Glomerular endothelial cell (primary cell): ENCODE results near the gene LRP1B. TPM values are rescaled to one million over a fixed set of nuclear protein-coding genes. Genes with fewer than 3 reads are reported as not detected.

Experiments used
- DNase-seq: peaks from one replicate; pipeline ENCODE4 v3.0.0-alpha.2; 2011; ENCODE audit warnings: low read depth, low spot score; ENCODE audit errors: extremely low read depth
- total RNA-seq: library from RNA; depleted of rRNA; stranded (reverse); fragments of >200 nt; gene quantifications from 2 replicates; pipeline ENCODE4 v1.2.3, GENCODE V29; 2015

LRP1B gene
- total RNA-seq, 1 donor from 2014 or later: not detected

GRCh38 chr2:141703501-141703900, 427.3 kb downstream of the LRP1B start:
- no peak for DNase-seq

GRCh38 chr2:141701618-141702017, 429.2 kb downstream of the LRP1B start:
- no peak for DNase-seq

- no peak for DNase-seq
Observed at GRCh38 chr2:141699573-141699972, 431.2 kb downstream of the LRP1B start.

- no peak for DNase-seq
Observed at GRCh38 chr2:141698500-141698899, 432.3 kb downstream of the LRP1B start.

GRCh38 chr2:141697035-141697434, 433.8 kb downstream of the LRP1B start:
- DNase-seq: no peak

GRCh38 chr2:141694180-141694579, 436.6 kb downstream of the LRP1B start:
- DNase-seq: no peak

- DNase-seq: no peak
Observed at GRCh38 chr2:141692829-141693228, 438.0 kb downstream of the LRP1B start.

- DNase-seq: no peak
Observed at GRCh38 chr2:141676139-141676538, 454.7 kb downstream of the LRP1B start.

- DNase-seq: no peak
Observed at GRCh38 chr2:141666191-141666590, 464.6 kb downstream of the LRP1B start.

GRCh38 chr2:141660232-141660631, 470.6 kb downstream of the LRP1B start:
- DNase-seq: no peak

- no peak for DNase-seq
Observed at GRCh38 chr2:141654311-141654710, 476.5 kb downstream of the LRP1B start.

- no peak for DNase-seq
Observed at GRCh38 chr2:141653184-141653583, 477.6 kb downstream of the LRP1B start.

GRCh38 chr2:141652308-141652707, 478.5 kb downstream of the LRP1B start:
- no peak for DNase-seq

- DNase-seq: no peak
Observed at GRCh38 chr2:141647353-141647752, 483.5 kb downstream of the LRP1B start.

- no peak for DNase-seq
Observed at GRCh38 chr2:141641462-141641861, 489.4 kb downstream of the LRP1B start.

GRCh38 chr2:141639809-141640208, 491.0 kb downstream of the LRP1B start:
- no peak for DNase-seq

- no peak for DNase-seq
Observed at GRCh38 chr2:141633132-141633531, 497.7 kb downstream of the LRP1B start.

GRCh38 chr2:141630407-141630930, 500.3 kb downstream of the LRP1B start:
- no peak for DNase-seq

- DNase-seq: no peak
Observed at GRCh38 chr2:141620372-141620771, 510.4 kb downstream of the LRP1B start.

- no peak for DNase-seq
Observed at GRCh38 chr2:141618457-141618856, 512.4 kb downstream of the LRP1B start.

- peak; percentile 61 for DNase-seq
Observed at GRCh38 chr2:141611981-141612380, 518.8 kb downstream of the LRP1B start.

GRCh38 chr2:141611176-141611571, 519.6 kb downstream of the LRP1B start:
- peak; percentile 50 for DNase-seq

GRCh38 chr2:141610564-141611175, 520.1 kb downstream of the LRP1B start:
- DNase-seq: peak; percentile 29
